K562 (cell line): ENCODE measurements around the gene CRY2. TPM values are rescaled to one million over a fixed set of nuclear protein-coding genes. Genes with fewer than 3 reads are reported as not detected.
A peak's percentile ranks its signal among the peaks of the same experiment; 100 is the strongest.

Experiments
- ATF7 ChIP-seq: fragments of 450-650 bp; IDR thresholded peaks from 2 replicates; pipeline ENCODE4 v1.7.1; 2014; ENCODE audit warnings: mild to moderate bottlenecking, moderate library complexity
- BMI1 ChIP-seq: fragments of 150-350 bp; IDR thresholded peaks from 2 replicates; pipeline ENCODE4 v1.6.1; 2014; ENCODE audit warnings: low read length
- C11orf30 ChIP-seq: fragments of 450-650 bp; IDR thresholded peaks from 2 replicates; pipeline ENCODE4 v1.6.1; 2016; ENCODE audit warnings: low read depth, mild to moderate bottlenecking
- CREB1 ChIP-seq, 2 experiments: sonication (generic) in 1 of 2; formaldehyde crosslinking in 1 of 2; IDR thresholded peaks; 2 replicates each; pipeline versions ENCODE4 v1.6.1 to v1.8.0; 2012 to 2022; ENCODE audit warnings: inconsistent platforms in 1 of 2, mild to moderate bottlenecking in 1 of 2, missing genetic modification reagents in 1 of 2, moderate library complexity in 1 of 2
- FUS ChIP-seq: fragments of 200-400 bp; formaldehyde crosslinking; optimal IDR thresholded peaks from 2 replicates; pipeline ENCODE3; 2017; ENCODE audit warnings: low read depth, low read length
- GABPA ChIP-seq: fragments of 200-800 bp; sonication (Bioruptor generic); conservative IDR thresholded peaks from 2 replicates; pipeline ENCODE4 v1.6.1; 2016; ENCODE audit warnings: low read depth, missing genetic modification characterization, missing compliant biosample characterization
- GABPB1 ChIP-seq: sonication (generic); formaldehyde crosslinking; IDR thresholded peaks from 2 replicates; pipeline ENCODE4 v1.8.0; 2022; ENCODE audit warnings: mild to moderate bottlenecking, missing genetic modification reagents
- MCM7 ChIP-seq, 2 experiments: fragments of 450-650 bp; IDR thresholded peaks; 2 replicates each; pipeline ENCODE4 v1.6.1; 2016 to 2018
- PHF20 ChIP-seq: fragments of 450-650 bp; IDR thresholded peaks from 2 replicates; pipeline ENCODE4 v1.6.1; 2018; ENCODE audit not compliant: partially characterized antibody
- PML ChIP-seq: IDR thresholded peaks from 2 replicates; pipeline ENCODE4 v1.6.1; 2012; ENCODE audit warnings: low read length, inconsistent platforms
- RBBP5 ChIP-seq: fragments of 200-600 bp; sonication (generic); IDR thresholded peaks from 2 replicates; pipeline ENCODE4 v1.6.1; 2012; ENCODE audit warnings: borderline replicate concordance, mild to moderate bottlenecking, low read length, control low read depth, inconsistent platforms; ENCODE audit not compliant: insufficient read depth, poor library complexity, severe bottlenecking
- RBFOX2 ChIP-seq: fragments of 200-400 bp; formaldehyde crosslinking; IDR thresholded peaks from 2 replicates; pipeline ENCODE4 v1.6.1; 2017; ENCODE audit warnings: low read depth, mild to moderate bottlenecking, low read length, moderate library complexity
- RNF2 ChIP-seq: sonication (generic); IDR thresholded peaks from 2 replicates; pipeline ENCODE4 v1.6.1; 2016
- SMAD1 ChIP-seq: fragments of 150-350 bp; IDR thresholded peaks from 2 replicates; pipeline ENCODE4 v1.6.1; 2014; ENCODE audit warnings: low read length, low read depth; ENCODE audit not compliant: partially characterized antibody
- SUPT5H ChIP-seq: fragments of 450-650 bp; IDR thresholded peaks from 2 replicates; pipeline ENCODE4 v1.6.1; 2016
- TAL1 ChIP-seq: fragments of 450-650 bp; IDR thresholded peaks from 2 replicates; pipeline ENCODE4 v1.6.1; 2016; ENCODE audit warnings: mild to moderate bottlenecking
- ZBTB1 ChIP-seq: sonication (generic); formaldehyde crosslinking; IDR thresholded peaks from 2 replicates; pipeline ENCODE4 v1.8.1; 2023; ENCODE audit warnings: missing genetic modification reagents, low read depth, mild to moderate bottlenecking, borderline replicate concordance
- polyA plus RNA-seq, 8 experiments: library from polyadenylated mRNA; depleted of rRNA in 4 of 8; stranded (reverse) in 5 of 8; unstranded in 3 of 8; fragments of >200 nt; fragmentation: Nextera tagmentation in 2 of 8; fragmentation: Illumina TruSeq in 1 of 8; extraction: Ambion mirVana in 2 of 8; extraction: Trizol in 1 of 8; gene quantifications; 2 replicates each; pipeline versions ENCODE4 v1.2.1 to v1.2.3, GENCODE V29; 2011 to 2014; ENCODE audit warnings: inconsistent platforms in 1 of 8, missing spikeins in 1 of 8
- total RNA-seq, 7 experiments: library from RNA; depleted of rRNA in 6 of 7; stranded (reverse); fragments of >200 nt in 6 of 7; fragmentation: Illumina TruSeq in 2 of 7; extraction: Trizol in 2 of 7; gene quantifications; 2 replicates each; pipeline versions ENCODE4 v1.2.1 to v1.2.3, GENCODE V29; 2011 to 2021; ENCODE audit warnings: low replicate concordance in 1 of 7
- TF ChIP-seq, protein P1 (sequence below): sonication (generic); formaldehyde crosslinking; IDR thresholded peaks from 2 replicates; pipeline ENCODE4 v1.8.1; 2023; ENCODE audit warnings: mild to moderate bottlenecking, missing genetic modification reagents
- TF ChIP-seq, protein P2 (sequence below): sonication (generic); formaldehyde crosslinking; IDR thresholded peaks from 2 replicates; pipeline ENCODE4 v1.8.1; 2023; ENCODE audit warnings: mild to moderate bottlenecking, missing genetic modification reagents
- TF ChIP-seq, protein P3 (sequence below): fragments of 250-450 bp; sonication (Bioruptor Pico); IDR thresholded peaks from 2 replicates; pipeline ENCODE4 v1.4.0; 2020; ENCODE audit warnings: mild to moderate bottlenecking
- TF ChIP-seq, protein P4 (sequence below), 2 experiments: fragments of 450-650 bp in 1 of 2; sonication (generic) in 1 of 2; formaldehyde crosslinking in 1 of 2; IDR thresholded peaks in 1 of 2; conservative IDR thresholded peaks in 1 of 2; 2 replicates each; pipeline versions ENCODE4 v1.6.1 to v1.8.1; 2016 to 2023; ENCODE audit warnings: mild to moderate bottlenecking in 2 of 2, moderate library complexity in 2 of 2, inconsistent platforms in 1 of 2, missing genetic modification reagents in 1 of 2

CRY2 gene
- total and polyA plus RNA-seq, 9 of the 15 experiments (the other 6 are each of a cell fraction or from before 2014, with no cell fraction given), result 2.3 to 23.9 (median 14.8) TPM

DNA sequence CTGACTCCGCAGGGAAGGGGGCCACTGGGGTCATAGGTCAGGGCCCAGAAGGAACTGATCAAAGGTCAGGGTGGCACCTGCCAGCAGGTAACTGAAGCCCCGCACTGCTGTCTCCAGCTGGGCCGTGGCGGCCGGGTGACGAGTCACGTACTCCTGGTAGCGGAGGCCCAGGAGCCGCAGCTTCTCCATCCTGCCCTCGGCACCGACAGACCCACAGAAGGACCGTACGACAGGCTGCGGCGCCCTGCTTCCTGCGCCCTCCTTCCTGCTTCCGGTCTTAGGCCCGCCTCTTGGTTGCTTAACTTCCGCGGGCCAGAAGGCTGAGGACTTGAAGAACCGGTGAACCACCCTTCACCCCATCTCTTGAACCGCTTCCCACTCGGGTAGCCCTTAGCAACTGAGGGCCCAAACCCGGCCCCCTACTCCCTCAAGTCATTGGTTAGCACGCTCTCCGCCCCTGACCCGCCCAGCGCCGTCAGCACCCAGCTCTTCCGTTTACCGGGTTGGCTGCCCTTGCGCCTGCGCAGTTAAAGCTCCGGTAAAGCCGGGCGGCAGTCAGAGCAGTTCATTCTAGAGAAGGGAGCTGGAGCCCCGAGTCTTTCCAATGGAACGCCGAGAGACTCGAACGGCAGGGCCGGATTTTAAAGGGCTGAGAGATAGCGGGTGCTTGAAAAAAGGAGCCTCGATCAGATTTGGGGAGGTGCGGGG, 70.5 kb downstream of the CRY2 start, which contains the start of gene PEX16 (continued):
- TF ChIP-seq, protein P1, sequence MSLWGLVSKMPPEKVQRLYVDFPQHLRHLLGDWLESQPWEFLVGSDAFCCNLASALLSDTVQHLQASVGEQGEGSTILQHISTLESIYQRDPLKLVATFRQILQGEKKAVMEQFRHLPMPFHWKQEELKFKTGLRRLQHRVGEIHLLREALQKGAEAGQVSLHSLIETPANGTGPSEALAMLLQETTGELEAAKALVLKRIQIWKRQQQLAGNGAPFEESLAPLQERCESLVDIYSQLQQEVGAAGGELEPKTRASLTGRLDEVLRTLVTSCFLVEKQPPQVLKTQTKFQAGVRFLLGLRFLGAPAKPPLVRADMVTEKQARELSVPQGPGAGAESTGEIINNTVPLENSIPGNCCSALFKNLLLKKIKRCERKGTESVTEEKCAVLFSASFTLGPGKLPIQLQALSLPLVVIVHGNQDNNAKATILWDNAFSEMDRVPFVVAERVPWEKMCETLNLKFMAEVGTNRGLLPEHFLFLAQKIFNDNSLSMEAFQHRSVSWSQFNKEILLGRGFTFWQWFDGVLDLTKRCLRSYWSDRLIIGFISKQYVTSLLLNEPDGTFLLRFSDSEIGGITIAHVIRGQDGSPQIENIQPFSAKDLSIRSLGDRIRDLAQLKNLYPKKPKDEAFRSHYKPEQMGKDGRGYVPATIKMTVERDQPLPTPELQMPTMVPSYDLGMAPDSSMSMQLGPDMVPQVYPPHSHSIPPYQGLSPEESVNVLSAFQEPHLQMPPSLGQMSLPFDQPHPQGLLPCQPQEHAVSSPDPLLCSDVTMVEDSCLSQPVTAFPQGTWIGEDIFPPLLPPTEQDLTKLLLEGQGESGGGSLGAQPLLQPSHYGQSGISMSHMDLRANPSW (CRISPR knock-in tag), result 0 out of 2 replicates have a peak, but pooled peaks have one; percentile 13
- TF ChIP-seq PML (0 out of 2 replicates have a peak, but pooled peaks have one; percentile 39), RBBP5 (peak; percentile 63), MCM7 (IDR thresholded peaks at IDR 0.05) (no peak), CREB1 (IDR thresholded peaks at IDR 0.05) (no peak), CREB1 (CRISPR knock-in tag; IDR thresholded peaks at IDR 0.05) (0 out of 2 replicates have a peak, but pooled peaks have one; percentile 51), ZBTB1 (CRISPR knock-in tag) (no peak), RBFOX2 (peak; percentile 83), BMI1 (peak; percentile 41; the same call in 1 of the 2 replicates), RNF2 (no peak), SMAD1 (peak; percentile 39), SUPT5H (peak; percentile 84), ATF7 (peak; percentile 80; the same call in 1 of the 2 replicates), GABPB1 (peak; percentile 99), C11orf30 (peak; percentile 86), PHF20 (peak; percentile 94), TAL1 (no peak), FUS (no peak), GABPA (tag) (peak; percentile 99)
- TF ChIP-seq, protein P2, sequence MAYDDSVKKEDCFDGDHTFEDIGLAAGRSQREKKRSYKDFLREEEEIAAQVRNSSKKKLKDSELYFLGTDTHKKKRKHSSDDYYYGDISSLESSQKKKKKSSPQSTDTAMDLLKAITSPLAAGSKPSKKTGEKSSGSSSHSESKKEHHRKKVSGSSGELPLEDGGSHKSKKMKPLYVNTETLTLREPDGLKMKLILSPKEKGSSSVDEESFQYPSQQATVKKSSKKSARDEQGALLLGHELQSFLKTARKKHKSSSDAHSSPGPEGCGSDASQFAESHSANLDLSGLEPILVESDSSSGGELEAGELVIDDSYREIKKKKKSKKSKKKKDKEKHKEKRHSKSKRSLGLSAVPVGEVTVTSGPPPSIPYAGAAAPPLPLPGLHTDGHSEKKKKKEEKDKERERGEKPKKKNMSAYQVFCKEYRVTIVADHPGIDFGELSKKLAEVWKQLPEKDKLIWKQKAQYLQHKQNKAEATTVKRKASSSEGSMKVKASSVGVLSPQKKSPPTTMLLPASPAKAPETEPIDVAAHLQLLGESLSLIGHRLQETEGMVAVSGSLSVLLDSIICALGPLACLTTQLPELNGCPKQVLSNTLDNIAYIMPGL, result peak; percentile 31; the same call in 1 of the 2 replicates
- TF ChIP-seq, protein P3, sequence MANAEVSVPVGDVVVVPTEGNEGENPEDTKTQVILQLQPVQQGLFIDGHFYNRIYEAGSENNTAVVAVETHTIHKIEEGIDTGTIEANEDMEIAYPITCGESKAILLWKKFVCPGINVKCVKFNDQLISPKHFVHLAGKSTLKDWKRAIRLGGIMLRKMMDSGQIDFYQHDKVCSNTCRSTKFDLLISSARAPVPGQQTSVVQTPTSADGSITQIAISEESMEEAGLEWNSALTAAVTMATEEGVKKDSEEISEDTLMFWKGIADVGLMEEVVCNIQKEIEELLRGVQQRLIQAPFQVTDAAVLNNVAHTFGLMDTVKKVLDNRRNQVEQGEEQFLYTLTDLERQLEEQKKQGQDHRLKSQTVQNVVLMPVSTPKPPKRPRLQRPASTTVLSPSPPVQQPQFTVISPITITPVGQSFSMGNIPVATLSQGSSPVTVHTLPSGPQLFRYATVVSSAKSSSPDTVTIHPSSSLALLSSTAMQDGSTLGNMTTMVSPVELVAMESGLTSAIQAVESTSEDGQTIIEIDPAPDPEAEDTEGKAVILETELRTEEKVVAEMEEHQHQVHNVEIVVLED (CRISPR knock-in tag), result 0 out of 2 replicates have a peak, but pooled peaks have one; percentile 23
- TF ChIP-seq, protein P4, sequence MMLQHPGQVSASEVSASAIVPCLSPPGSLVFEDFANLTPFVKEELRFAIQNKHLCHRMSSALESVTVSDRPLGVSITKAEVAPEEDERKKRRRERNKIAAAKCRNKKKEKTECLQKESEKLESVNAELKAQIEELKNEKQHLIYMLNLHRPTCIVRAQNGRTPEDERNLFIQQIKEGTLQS (IDR thresholded peaks at IDR 0.05), result peak; percentile 66; the same call in 1 of the 2 replicates
- TF ChIP-seq, protein P4 (CRISPR knock-in tag; conservative IDR thresholded peaks at IDR 0.05), result no peak; the same call in 1 of the 2 replicates
